CD4-positive, alpha-beta T cell treated with Interleukin-15 for 4 hours (primary cell): Measurements from ENCODE around the gene RALGPS1.
A peak's percentile ranks its signal among the peaks of the same experiment; 100 is the strongest.

Experiments used
- DNase-seq: peaks from one replicate; pipeline ENCODE4 v3.0.0-alpha.2; 2020; ENCODE audit warnings: low spot score

RALGPS1 gene

GRCh38 chr9:127224178-127224882 lies 309.7 kb downstream of the RALGPS1 start:
- DNase-seq = peak; percentile 87

GRCh38 chr9:127224883-127225739 lies 310.5 kb downstream of the RALGPS1 start:
- DNase-seq = peak; percentile 93

GRCh38 chr9:127225801-127226625 lies 311.4 kb downstream of the RALGPS1 start:
- no peak for DNase-seq

- DNase-seq = no peak
Measured at GRCh38 chr9:127229691-127230417, 315.3 kb downstream of the RALGPS1 start.

- DNase-seq = no peak
Measured at GRCh38 chr9:127231666-127232065, 317.1 kb downstream of the RALGPS1 start.

GRCh38 chr9:127232833-127233549 lies 318.4 kb downstream of the RALGPS1 start:
- no peak for DNase-seq

GRCh38 chr9:127233550-127233949 lies 319.0 kb downstream of the RALGPS1 start:
- DNase-seq = no peak

- no peak for DNase-seq
Measured at GRCh38 chr9:127233989-127234388, 319.4 kb downstream of the RALGPS1 start.

GRCh38 chr9:127237801-127238200 lies 323.2 kb downstream of the RALGPS1 start:
- DNase-seq = no peak

GRCh38 chr9:127241354-127241753 lies 326.8 kb downstream of the RALGPS1 start:
- no peak for DNase-seq

- DNase-seq = peak; percentile 91
Measured at GRCh38 chr9:127244609-127245601, 330.3 kb downstream of the RALGPS1 start.

- no peak for DNase-seq
Measured at GRCh38 chr9:127245637-127246164, 331.1 kb downstream of the RALGPS1 start.

- no peak for DNase-seq
Measured at GRCh38 chr9:127248241-127248640, 333.7 kb downstream of the RALGPS1 start.

- DNase-seq = no peak
Measured at GRCh38 chr9:127249877-127250276, 335.3 kb downstream of the RALGPS1 start.

- DNase-seq = no peak
Measured at GRCh38 chr9:127250896-127251391, 336.4 kb downstream of the RALGPS1 start.

GRCh38 chr9:127252410-127253318 lies 338.1 kb downstream of the RALGPS1 start:
- DNase-seq = no peak

- no peak for DNase-seq
Measured at GRCh38 chr9:127253446-127253845, 338.9 kb downstream of the RALGPS1 start.

- no peak for DNase-seq
Measured at GRCh38 chr9:127255692-127256091, 341.1 kb downstream of the RALGPS1 start.
